Measurements from ENCODE around the gene TM9SF2.

Gene TM9SF2

DNA sequence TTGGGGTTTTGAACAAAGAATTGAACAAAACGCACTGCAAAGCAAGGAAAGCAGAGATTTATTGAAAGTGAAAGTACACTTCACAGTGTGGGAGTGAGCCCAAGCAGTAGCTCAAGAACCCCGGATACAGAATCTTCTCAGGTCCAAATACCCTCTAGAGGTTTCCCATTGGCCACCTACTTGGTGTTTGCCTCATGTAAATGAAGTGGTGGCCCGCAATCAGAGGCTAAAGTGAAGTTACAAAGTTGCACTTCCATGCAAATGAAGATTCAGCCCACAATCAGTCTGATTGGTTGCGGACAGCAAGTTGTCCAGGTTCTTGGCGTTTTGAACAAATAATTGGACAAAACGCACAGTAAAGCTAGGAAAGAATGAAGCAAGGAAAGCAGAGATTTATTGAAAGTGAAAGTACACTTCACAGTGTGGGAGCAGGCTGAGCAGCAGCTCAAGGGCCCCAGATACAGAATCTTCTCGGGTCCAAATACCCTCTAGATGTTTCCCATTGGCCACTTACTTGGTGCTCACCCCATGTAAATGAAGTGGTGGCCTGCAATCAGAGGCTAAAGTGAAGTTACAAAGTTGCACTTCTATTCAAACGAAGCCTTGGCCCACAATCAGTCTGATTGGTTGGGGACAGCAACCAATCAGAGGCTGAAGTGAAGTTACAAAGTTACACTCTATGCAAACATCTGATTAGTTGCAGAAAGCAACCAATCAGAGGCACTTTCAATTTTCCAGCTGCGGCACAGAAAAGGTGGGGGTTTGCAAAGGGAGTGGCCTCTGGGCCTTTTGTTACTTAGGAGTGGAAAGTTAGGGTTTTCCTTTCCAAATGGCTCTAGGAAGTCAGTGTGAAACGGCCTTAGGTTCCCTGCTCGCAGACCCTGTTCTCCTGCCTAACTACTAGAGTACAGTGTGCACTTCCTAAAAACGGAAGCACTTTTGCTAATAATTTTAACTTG lies 4.8 kb upstream of the TM9SF2 start:
- DNase-seq = peak; percentile 79

DNA sequence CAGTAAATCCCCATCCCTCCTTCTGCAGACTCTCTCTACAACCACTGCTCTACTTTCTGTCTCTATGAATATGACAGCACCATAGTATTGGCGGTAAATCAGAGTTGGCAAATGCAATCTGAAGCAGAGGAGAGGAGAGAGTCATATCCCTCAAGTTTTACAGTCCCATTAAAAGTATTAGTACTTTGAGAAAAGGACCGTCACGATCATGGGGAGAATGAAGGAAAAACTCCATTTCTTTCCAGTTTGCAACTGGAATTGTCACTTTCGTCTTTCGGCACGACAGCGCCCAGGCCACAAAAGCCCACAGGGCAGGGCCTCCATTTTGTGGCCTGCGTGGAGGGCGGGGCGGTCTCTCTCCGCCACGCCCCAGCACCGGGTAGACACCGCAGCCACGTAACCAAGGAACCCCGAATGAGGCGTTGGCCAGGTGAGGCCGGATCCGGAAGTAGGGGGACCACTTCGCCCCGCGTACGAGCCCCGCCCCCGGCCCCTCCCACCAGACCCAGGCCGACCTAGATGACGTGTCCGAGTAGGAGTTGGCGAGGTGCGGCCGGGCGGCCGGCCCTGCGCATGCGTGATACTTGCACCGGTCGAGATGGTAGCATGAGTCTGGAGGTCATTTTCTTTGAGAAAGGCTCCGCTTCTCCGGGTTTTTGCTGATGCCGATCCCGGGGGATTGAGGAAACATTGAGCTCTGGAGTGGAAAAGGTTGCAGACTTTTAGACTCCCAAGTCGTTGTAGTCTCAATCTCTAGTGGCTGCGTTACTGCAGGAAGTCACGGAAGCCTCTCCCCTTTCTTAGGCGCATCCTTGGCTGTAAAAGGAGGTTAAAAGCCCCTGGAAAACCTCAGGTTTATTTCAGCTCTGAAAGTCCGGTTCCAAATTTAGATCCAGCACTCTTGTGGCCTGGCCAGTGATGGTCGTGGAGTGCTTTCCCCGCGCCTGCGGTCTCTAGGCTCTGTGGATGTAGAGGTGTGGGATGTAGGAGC lies 2.8 kb upstream of the TM9SF2 start:
- DNase-seq = peak; percentile 98

DNA sequence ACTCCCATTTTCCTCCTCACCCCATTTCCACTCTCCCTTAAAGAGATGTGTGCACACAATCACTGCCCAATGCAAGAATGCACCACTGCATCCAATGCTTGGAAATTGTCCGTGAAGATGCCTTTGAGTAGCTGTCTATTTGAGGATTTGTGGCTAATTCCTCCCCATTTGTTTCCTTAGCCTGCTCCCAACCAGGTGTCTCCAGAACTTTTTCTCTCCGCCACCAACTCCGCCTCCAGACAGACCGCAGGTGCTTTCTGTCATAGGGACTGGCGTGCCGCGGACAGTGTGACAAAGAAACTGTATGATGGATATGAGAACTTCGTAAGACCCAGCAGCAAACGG lies 461 bp upstream of the TM9SF2 start:
- DNase-seq = no peak

DNA sequence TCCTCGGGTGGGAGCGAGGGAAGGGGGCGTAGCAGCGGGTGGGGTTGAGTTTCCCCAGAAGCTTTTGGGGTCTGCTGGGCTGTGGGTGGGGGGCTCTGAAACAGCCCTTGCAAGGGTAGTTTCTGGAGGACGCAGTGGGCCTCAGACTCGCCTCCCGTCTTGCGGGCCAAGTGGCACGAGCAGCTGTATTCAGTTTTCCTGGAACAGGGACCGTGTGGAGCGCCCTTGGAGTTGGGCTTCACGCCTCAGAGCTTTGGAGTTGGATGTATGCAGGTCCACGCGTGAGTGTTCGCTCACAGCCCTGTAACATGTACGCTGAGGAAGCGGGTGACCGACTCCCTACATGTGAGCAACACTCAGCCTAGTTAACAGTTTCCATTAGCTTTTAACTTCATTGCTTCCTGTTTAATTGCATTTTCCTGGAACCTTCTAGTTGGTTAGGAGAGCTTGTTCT lies 603 bp downstream of the TM9SF2 start:
- peak; percentile 30 for DNase-seq

DNA sequence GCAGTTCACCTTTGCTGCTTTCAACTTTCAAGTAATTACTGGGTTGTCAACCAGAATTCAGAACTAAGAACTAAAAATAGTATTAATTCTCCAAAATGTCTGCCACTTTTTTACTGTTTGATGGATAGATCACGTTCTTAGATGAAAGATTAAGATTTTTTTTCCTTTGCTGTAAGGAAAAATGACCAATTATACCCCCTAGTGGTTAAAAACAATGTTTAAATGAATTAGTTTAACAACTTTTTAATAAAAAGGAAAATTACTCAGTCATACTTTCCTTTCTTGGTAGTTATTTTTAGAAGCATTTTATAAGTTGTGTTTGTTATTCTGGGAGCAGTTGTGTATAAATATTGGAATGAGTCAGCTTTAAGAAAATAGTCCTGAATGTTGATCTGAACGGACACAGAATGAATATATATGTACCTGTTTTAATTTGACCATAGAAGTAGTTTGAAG lies 4.6 kb downstream of the TM9SF2 start:
- DNase-seq = no peak

DNA sequence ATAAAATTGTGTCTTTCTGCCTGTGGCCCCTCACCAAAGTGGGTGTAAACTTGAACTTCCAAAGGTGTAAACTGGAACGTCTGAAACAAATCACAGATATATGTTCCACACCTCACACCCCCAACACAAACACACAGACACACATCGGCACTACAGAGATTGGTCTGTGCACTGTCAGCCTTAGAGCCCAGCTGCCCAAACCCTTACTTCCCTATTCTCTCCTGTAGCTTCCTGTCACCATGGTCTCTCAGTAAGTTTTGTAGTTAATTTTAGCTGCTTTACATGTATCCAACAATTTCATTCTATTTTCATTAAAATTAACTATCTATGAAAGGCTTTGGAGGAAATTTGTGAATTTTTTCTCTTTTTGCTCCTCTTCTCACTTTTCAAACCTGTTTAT lies 5.4 kb downstream of the TM9SF2 start:
- no peak for DNase-seq

DNA sequence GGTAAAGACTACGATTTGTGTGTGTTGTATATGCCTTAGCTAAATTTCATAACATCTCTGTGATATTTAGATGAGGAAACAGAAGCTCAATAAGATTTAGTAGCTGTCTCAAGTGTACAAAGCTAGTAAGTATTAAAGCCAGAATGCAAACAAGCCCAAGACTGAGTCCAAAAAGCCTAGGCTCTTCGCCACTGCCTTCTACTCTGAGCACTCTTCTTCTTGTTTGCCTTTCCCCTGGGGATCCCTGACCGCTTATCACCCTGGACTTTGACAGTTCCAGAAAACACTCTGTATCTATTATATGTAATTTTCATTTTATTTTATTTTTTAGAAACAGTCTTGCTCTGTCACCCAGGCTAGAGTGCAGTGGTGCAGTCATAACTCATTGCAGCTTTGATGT lies 5.8 kb downstream of the TM9SF2 start:
- DNase-seq = no peak

DNA sequence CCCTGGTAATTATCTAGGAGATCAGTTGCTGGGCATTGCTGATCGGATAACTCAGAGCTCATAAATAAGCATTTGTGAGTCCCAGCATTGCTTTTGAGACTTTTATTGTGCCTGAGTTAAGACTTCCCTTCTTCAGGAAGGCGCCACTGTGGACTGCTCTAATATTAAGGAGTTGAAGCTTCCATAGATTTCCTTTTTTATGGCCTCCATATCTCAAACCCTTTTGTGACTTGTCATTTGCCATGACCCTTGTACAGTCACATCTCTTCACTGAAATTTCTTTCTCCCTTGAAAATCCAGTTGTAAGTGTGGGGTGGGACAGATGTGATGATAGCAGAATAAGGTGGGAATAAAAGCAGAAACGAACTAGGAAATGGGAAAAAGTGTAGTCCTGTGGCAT lies 6.3 kb downstream of the TM9SF2 start:
- no peak for DNase-seq

DNA sequence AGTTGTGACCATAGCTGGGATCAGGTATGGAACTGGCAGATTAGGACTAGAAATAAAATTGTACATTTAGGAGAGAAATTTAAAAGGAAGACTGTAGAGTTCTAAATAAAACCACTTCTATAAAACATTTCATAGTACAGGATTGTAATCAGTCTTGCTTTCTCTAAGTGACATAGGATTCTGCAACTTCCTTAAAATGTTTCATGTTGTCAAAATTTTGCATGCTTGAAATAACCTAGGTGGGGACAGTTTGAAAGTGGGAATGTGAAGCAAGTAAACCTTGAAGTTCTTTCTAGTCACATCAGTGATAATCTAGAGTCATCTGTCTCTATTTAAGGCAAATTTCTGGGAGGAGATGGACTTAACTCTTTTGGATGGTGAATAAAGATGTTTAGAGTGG lies 6.7 kb downstream of the TM9SF2 start:
- DNase-seq = no peak

DNA sequence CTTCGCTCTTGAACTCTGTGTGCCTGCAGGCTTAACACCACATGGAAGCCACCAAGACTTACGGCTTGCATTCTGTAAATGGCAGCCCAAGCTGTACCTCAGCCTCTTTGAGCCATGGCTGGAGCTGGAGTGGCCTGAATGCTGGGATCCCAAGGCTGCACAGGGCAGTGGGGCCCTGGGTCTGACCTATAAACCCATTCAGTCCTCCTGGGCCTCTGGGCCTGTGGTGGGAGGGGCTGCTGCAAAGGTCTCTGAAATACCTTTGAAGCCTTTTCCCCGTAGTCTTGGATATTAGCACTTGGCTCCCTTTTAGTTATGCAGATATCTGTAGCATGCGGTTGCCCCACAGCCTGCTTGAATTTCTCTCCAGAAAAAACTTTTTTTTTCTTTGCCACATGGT lies 8.2 kb downstream of the TM9SF2 start:
- DNase-seq = no peak

DNA sequence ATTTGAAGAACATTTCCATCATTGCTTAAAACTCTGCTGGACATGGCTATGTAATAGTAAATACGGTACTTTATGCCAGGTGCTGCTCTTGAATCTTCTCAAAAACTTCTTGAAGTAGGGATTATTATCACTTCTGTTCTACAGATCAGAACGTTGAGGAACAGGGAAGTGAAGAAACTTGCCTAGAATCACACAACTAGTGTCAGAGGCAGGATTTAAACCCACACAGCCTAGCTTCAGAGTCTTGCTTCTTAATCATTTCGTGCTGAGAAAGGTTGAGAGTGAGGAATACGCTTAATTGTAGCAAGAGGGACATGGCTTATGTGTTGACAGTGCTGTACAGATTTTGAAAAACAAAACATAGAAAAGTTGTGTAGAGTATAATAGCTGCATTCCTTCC lies 13.5 kb downstream of the TM9SF2 start:
- no peak for DNase-seq

DNA sequence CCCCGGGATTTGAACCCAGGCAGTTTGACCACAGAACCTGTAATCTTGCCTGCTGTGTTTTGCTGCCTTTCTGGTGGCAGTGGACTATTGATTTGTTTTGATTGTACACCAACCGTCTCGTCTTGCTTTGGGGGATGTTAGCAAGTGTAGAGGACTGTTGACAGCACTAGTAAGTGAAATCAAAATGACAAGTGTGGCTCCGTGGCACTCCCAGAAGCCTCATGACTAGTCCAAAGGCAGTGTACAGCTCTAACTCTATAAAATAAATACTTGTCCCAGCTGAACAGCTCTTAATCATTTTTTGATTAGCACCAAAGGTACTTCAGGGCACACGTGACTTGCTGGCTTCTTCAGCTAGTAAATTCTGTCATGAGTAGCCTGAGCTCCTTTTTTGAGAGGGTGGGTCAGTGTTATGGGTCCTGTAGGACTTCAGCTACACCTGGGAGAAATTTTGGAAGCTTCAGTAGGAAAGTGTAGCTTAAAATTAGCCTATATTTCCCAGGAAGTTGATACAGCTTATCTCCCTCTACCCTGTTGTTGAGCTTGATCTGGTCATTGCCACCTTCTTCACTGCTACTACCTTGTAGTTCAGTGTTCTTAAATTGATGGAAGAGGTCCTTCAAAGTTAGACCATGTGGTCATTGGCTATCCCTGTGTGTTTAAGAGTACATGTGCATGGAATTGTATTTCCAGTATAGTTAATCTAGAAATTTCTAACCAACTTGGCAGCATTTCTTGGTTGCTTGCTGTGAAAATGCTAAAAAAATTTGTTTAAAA lies 15.1 kb downstream of the TM9SF2 start:
- no peak for DNase-seq

DNA sequence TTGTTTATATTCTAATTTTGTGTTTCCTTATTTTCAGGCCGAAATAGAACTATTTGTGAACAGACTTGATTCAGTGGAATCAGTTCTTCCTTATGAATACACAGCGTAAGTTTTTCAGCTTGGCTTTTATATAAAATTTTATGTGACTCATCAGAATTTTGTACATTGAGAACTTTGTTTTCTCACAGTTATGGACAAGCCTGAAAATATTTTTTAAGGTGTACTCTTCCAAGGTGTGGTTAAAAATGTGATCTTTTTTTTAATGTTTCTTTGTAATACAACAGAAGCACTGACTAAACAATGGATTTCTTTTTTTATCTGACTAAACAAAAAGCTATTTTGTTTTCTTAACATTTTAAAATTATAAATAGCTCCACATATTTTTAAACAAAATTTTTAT lies 16.3 kb downstream of the TM9SF2 start:
- DNase-seq = no peak

DNA sequence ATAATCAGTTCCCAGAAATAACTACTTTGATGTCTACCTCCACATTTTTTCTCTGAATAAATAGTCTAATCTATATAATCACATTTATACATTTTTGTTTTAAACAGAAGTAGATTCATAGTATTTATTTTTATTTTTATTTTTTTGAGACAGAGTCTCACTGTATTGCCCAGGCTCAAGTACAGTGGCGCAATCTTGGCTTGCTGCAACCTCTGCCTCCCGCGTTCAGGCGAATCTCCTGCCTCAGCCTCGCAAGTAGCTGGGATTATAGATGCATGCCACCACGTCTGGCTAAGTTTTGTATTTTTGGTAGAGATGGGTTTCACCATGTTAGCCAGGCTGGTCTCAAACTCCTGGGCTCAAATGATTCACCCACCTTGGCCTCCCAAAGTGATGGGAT lies 16.7 kb downstream of the TM9SF2 start:
- DNase-seq = no peak

DNA sequence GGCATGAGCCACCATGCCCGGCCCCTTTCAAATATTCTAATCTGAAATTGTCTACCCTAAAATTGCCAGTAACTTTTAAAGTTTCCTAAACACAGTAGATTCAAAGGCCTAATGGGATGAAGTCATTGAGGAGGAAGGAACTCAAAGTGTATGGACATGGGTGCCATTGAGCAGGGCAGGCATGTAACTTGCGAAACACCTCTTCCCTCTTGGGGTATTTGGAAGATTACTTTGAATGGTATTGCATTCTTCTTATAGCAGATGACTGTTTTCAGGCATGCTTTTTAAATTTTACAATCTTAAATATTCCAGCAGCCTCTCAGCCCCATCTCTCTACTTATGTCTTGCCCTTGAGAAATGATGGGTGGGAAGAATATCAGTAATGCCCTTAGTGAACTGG lies 21.0 kb downstream of the TM9SF2 start:
- DNase-seq = no peak

DNA sequence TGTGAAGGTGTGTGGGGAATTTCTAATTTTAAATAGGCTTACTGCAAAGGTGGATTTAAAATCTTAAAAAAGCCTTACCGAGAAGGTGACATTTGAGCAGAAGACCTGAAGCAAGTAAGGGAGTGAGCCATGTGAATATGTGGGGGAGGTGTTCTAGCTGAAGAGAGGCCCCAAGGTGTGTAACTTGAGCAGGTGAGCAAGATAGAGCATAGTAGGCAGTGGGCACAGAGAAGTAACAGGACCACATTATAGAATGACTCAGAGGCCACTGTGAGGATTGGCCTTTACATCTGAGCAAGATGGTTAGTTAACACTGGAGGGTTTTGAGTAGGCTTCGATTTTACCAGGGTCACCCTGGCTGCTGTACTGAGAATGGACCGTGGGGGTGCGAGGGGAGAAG lies 22.6 kb downstream of the TM9SF2 start:
- no peak for DNase-seq

DNA sequence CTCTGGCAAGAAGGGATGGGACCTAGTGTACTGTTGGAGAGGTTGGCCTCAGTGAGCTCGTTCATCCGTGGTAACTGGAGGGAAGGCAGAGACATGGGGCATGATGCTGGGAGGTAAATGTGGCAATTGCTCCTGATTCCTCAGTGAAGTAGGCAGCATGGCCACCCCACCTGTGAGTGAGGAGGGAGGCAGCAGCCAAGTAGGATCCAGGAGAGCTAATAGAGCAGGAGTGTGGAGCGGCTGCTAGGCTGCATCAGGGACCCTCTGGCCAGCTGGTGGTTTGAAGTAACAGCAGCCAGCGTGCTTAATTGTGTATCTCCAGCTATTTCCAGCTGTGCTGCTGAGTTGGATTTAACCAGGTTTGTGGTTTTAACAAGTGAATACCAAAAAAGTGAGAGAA lies 24.7 kb downstream of the TM9SF2 start:
- no peak for DNase-seq

DNA sequence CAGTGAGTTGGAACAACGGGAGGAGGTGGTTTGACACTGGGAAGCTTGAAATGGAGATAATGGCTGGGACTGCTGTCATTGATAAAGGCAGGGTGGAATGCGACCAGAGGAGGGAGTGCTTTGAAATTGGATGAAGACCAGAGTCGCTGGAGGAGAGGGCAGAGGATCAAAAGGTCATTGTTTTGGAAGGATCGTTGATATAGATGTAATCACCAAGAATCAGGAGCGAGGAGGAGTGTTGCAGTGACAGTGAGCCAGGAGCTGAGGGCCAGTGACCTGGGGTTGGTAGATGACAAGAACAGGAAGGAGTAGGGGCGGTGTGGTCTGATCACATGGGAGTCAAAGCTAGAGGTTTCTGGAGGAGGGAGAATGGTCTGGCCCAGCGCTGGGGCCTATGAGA lies 25.3 kb downstream of the TM9SF2 start:
- peak; percentile 14 for DNase-seq

DNA sequence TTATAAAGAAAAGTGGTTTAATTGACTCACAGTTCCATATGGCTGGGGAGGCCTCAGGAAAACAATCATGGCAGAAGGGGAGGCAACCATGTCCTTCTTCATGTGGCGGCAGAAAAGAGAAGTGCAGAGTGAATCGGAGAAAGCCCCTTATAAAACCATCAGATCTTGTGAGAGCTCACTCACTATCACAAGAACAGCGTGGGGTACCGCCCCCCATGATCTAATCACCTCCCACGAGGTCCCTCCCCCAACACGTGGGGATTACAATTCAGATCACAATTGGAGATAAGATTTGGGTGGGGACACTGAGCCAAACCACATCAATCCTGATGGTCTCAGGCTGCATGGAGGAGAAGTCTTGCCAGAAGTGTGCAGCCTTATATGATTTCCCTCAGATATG lies 26.0 kb downstream of the TM9SF2 start:
- peak; percentile 17 for DNase-seq

DNA sequence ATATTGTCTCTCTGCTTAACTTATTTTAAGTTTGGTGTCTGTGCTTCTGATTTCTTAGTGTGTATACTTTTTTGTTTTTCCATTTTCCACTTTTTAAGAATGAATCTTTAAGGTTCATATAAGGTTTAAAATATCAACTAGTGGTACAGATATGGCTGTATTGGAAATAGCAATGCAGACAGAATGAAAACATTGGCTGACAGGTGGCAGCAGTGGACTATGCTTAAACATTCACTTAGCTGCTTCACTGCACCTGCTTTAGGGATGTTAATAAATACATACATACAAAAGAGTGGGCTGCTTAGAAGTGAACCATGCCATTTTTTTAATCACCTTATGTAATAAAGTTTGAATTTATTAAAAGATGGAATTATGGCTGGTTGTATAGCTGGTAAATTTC lies 27.3 kb downstream of the TM9SF2 start:
- DNase-seq = no peak

DNA sequence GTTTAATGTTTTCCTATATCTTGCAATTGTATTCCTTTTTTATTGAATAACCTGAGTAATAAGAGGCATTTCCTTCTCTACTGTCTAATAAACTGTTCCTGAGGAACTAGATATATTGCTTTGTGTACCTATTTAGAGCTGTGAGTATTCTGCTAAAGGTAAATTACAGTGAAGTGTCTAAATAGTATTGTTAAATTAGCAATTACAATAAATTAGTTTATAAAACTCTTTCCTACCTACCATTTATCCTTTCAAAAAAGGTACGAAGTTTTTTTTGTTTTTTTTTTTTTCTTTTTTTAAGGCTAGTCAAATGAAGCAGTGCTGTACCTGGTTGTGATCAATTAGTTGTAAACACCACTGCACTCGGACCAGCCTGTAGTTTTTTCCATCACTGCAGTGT lies 34.8 kb downstream of the TM9SF2 start:
- DNase-seq = no peak

DNA sequence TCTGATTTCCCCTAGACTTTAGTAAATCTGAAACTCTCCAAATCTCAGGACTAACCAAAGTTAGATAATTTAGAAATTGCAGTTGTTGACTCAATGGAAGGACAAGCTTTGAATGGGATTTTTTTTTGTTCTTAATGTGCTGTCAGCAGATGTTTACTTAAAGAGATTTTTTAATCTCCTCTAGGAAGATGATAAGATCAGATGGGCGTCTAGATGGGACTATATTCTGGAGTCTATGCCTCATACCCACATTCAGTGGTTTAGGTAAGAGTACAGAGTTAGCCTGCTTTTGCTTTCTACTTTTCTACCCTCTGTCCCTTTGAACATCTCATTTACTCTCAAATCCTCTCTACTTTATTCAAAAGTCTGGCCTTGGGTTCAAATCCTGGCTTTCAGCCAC lies 39.3 kb downstream of the TM9SF2 start:
- no peak for DNase-seq
